K562 (cell line): ENCODE results near the gene LDB1. TPM values are rescaled to one million over a fixed set of nuclear protein-coding genes. Genes with fewer than 3 reads are reported as not detected.

Experiments
- ATAC-seq: fragments of 200-7000 bp; cut with Tn5 transposase; 3 replicates; pipeline ENCODE4 v1.9.1; 2020; ENCODE audit warnings: moderate library complexity
- BruUV-seq: library from RNA; stranded (reverse); fragments of 400-500 nt; replicated peaks from 2 replicates; lab custom pipeline; 2021; lab: Mats Ljungman, UMichigan
- CTCF ChIA-PET: fragments of 300-600 bp; formaldehyde crosslinking; extraction: SDS; loops from one replicate; lab custom pipeline; 2021; ENCODE audit warnings: low intra/inter-chr PET ratio; lab: Yijun Ruan, JAX
- POLR2A ChIA-PET: fragments of 300-600, 350-650 bp; sonication (Branson Sonifier 250); formaldehyde crosslinking; extraction: SDS; loops from one replicate; lab custom pipeline; 2021; ENCODE audit warnings: antibody characterized with exemption, inconsistent platforms; lab: Yijun Ruan, JAX
- DNase-seq, 4 experiments: peaks; one replicate each; pipeline versions ENCODE4 v3.0.0 to v3.0.0-alpha.2; 2011 to 2018; ENCODE audit warnings: low spot score in 3 of 4, mixed read lengths in 3 of 4; ENCODE audit errors: extremely low read depth in 1 of 4
- FAIRE-seq: peaks from 2 replicates; lab custom pipeline; 2011; peaks lifted over from hg19 to GRCh38; lab: Jason Lieb, UNC
- H2AFZ ChIP-seq: 2 replicates; pipeline ENCODE4 v1.6.0; 2011; ENCODE audit warnings: low read depth, low read length, control low read depth, inconsistent platforms
- H3K27ac ChIP-seq: fragments of 200-600 bp; 3 replicates; pipeline ENCODE4 v1.8.0; 2011; ENCODE audit warnings: low read depth, mild to moderate bottlenecking, control low read depth, inconsistent platforms, low read length, moderate library complexity, mixed read lengths; ENCODE audit errors: extremely low read depth
- H3K27me3 ChIP-seq, 2 experiments: fragments of 300-600 bp in 1 of 2; 2 replicates in 1 of 2; 3 replicates in 1 of 2; pipeline versions ENCODE4 v1.6.0 to v1.8.0; 2011; ENCODE audit warnings: inconsistent platforms in 2 of 2, low read length in 2 of 2, mild to moderate bottlenecking in 1 of 2, mixed read lengths in 1 of 2, moderate library complexity in 1 of 2; ENCODE audit not compliant: control insufficient read depth in 2 of 2, insufficient read depth in 2 of 2
- H3K36me3 ChIP-seq: fragments of 300-600 bp; 3 replicates; pipeline ENCODE4 v1.8.0; 2011; ENCODE audit warnings: mild to moderate bottlenecking, low read length, inconsistent platforms; ENCODE audit not compliant: control insufficient read depth, insufficient read depth
- H3K4me1 ChIP-seq, 2 experiments: fragments of 200-600 bp in 1 of 2; replicated peaks in 1 of 2; 2 replicates in 1 of 2; 3 replicates in 1 of 2; pipeline versions ENCODE4 v1.5.1 to v1.8.0; 2011; ENCODE audit warnings: inconsistent platforms in 2 of 2, low read length in 2 of 2, mild to moderate bottlenecking in 1 of 2, mixed read lengths in 1 of 2, moderate library complexity in 1 of 2; ENCODE audit not compliant: control insufficient read depth in 2 of 2, insufficient read depth in 2 of 2
- H3K4me2 ChIP-seq: 2 replicates; pipeline ENCODE4 v1.6.1; 2011; ENCODE audit warnings: low read length, control low read depth, inconsistent platforms, mixed read lengths; ENCODE audit not compliant: insufficient read depth
- H3K4me3 ChIP-seq: fragments of 200-600 bp; sonication (generic), shearing (Covaris generic); 2 replicates; pipeline ENCODE4 v1.5.1; 2016; ENCODE audit warnings: control low read depth, inconsistent platforms
- H3K79me2 ChIP-seq: fragments of 200-600 bp; 3 replicates; pipeline ENCODE4 v1.8.0; 2011; ENCODE audit warnings: low read length, inconsistent platforms; ENCODE audit not compliant: control insufficient read depth, insufficient read depth
- H3K9ac ChIP-seq, 2 experiments: 2 replicates each; pipeline versions ENCODE4 v1.6.0 to v1.6.1; 2011; ENCODE audit warnings: low read depth in 2 of 2, low read length in 2 of 2, control low read depth in 1 of 2, inconsistent platforms in 1 of 2, mild to moderate bottlenecking in 1 of 2, mixed read lengths in 1 of 2; ENCODE audit not compliant: insufficient read depth in 1 of 2
- H3K9me1 ChIP-seq: one replicate; pipeline ENCODE4 v1.6.0; 2011; ENCODE audit warnings: inconsistent platforms, mild to moderate bottlenecking, low read length, moderate library complexity; ENCODE audit not compliant: control insufficient read depth, insufficient read depth
- H3K9me3 ChIP-seq: replicated peaks from 2 replicates; pipeline ENCODE4 v1.5.1; 2011; ENCODE audit warnings: low read depth, low read length, inconsistent platforms; ENCODE audit not compliant: control insufficient read depth, insufficient read depth
- H4K20me1 ChIP-seq: replicated peaks from 2 replicates; pipeline ENCODE4 v1.6.1; 2011; ENCODE audit warnings: low read length, inconsistent platforms, mixed read lengths; ENCODE audit not compliant: control insufficient read depth, insufficient read depth
- CEBPB ChIP-seq: fragments of 450-650 bp; IDR thresholded peaks from 2 replicates; pipeline ENCODE4 v1.6.1; 2016; ENCODE audit warnings: missing genetic modification characterization, missing compliant biosample characterization
- DDX20 ChIP-seq: fragments of 450-650 bp; IDR thresholded peaks from 2 replicates; pipeline ENCODE4 v1.6.1; 2016; ENCODE audit warnings: missing genetic modification characterization, low read depth, mild to moderate bottlenecking, missing compliant biosample characterization, moderate library complexity
- FOXA1 ChIP-seq: fragments of 450-650 bp; IDR thresholded peaks from 2 replicates; pipeline ENCODE4 v1.6.1; 2016; ENCODE audit warnings: mild to moderate bottlenecking, borderline replicate concordance
- GABPB2 ChIP-seq: fragments of 250-450 bp; sonication (Bioruptor Pico); conservative IDR thresholded peaks from 2 replicates; pipeline ENCODE4 v1.5.1; 2021; ENCODE audit warnings: mild to moderate bottlenecking
- HDAC3 ChIP-seq: fragments of 450-650 bp; IDR thresholded peaks from 2 replicates; pipeline ENCODE4 v1.6.1; 2018; ENCODE audit warnings: borderline replicate concordance, mild to moderate bottlenecking, moderate library complexity; ENCODE audit not compliant: partially characterized antibody
- MAFF ChIP-seq: IDR thresholded peaks from 2 replicates; pipeline ENCODE4 v1.6.1; 2012; ENCODE audit warnings: low read length, improper control_type of control experiment
- MAFK ChIP-seq: IDR thresholded peaks from 2 replicates; pipeline ENCODE4 v1.6.1; 2011; ENCODE audit warnings: low read length, improper control_type of control experiment
- MTA2 ChIP-seq: fragments of 450-650 bp; IDR thresholded peaks from 2 replicates; pipeline ENCODE4 v1.6.1; 2016; ENCODE audit warnings: low read depth
- NCOA4 ChIP-seq: fragments of 450-650 bp; IDR thresholded peaks from 2 replicates; pipeline ENCODE4 v1.6.1; 2018; ENCODE audit warnings: mild to moderate bottlenecking; ENCODE audit not compliant: partially characterized antibody
- NFATC3 ChIP-seq: fragments of 450-650 bp; IDR thresholded peaks from 2 replicates; pipeline ENCODE4 v1.6.1; 2017; ENCODE audit warnings: mild to moderate bottlenecking
- NR2F6 ChIP-seq: fragments of 450-650 bp; formaldehyde crosslinking; IDR thresholded peaks from 2 replicates; pipeline ENCODE4 v1.4.0; 2020; ENCODE audit warnings: mild to moderate bottlenecking
- PKNOX1 ChIP-seq: fragments of 450-650 bp; IDR thresholded peaks from 2 replicates; pipeline ENCODE4 v1.6.1; 2016
- SIRT6 ChIP-seq: IDR thresholded peaks from one replicate; pipeline ENCODE4 v1.6.1; 2012; ENCODE audit warnings: low read depth, mild to moderate bottlenecking, control low read depth, inconsistent platforms, low read length, moderate library complexity
- SMARCA4 ChIP-seq: fragments of 450-650 bp; IDR thresholded peaks from 2 replicates; pipeline ENCODE4 v1.6.1; 2016
- SPI1 ChIP-seq: IDR thresholded peaks from 2 replicates; pipeline ENCODE4 v1.6.1; 2011; ENCODE audit warnings: low read depth, low read length, control low read depth, borderline replicate concordance
- ZNF766 ChIP-seq: fragments of 200-800 bp; sonication (Bioruptor generic); conservative IDR thresholded peaks from 2 replicates; pipeline ENCODE4 v1.6.1; 2016; ENCODE audit warnings: missing genetic modification characterization, missing compliant biosample characterization
- ZNF830 ChIP-seq: fragments of 250-450 bp; sonication (Bioruptor Pico); IDR thresholded peaks from 2 replicates; pipeline ENCODE4 v1.5.0; 2021; ENCODE audit warnings: mild to moderate bottlenecking
- WGBS: fragments of 100-300 bp; shearing (Covaris generic); methylation state at CpG from one replicate; pipeline ENCODE4 v1.1.6; 2016; ENCODE audit warnings: low coverage, mixed read lengths; ENCODE audit not compliant: insufficient coverage; ENCODE audit errors: missing lambda C conversion rate; 5-methylcytosine and 5-hydroxymethylcytosine counted together
- in situ Hi-C: fragments of 300-500 bp; cut with MboI; formaldehyde crosslinking; loops from 4 replicates; pipeline ENCODE4 v1.15.0; 2018; ENCODE audit warnings: inconsistent platforms, mixed read lengths
- intact Hi-C: fragments of 100-400 bp; cut with micrococcal nuclease; formaldehyde crosslinking; loops from 2 replicates; pipeline ENCODE4 v1.14.2; 2022
- polyA plus RNA-seq, 8 experiments: library from polyadenylated mRNA; depleted of rRNA in 4 of 8; stranded (reverse) in 5 of 8; unstranded in 3 of 8; fragments of >200 nt; fragmentation: Nextera tagmentation in 2 of 8; fragmentation: Illumina TruSeq in 1 of 8; extraction: Ambion mirVana in 2 of 8; extraction: Trizol in 1 of 8; gene quantifications; 2 replicates each; pipeline versions ENCODE4 v1.2.1 to v1.2.3, GENCODE V29; 2011 to 2014; ENCODE audit warnings: inconsistent platforms in 1 of 8, missing spikeins in 1 of 8
- total RNA-seq, 7 experiments: library from RNA; depleted of rRNA in 6 of 7; stranded (reverse); fragments of >200 nt in 6 of 7; fragmentation: Illumina TruSeq in 2 of 7; extraction: Trizol in 2 of 7; gene quantifications; 2 replicates each; pipeline versions ENCODE4 v1.2.1 to v1.2.3, GENCODE V29; 2011 to 2021; ENCODE audit warnings: low replicate concordance in 1 of 7
- TF ChIP-seq, protein P1 (sequence below): sonication (generic); formaldehyde crosslinking; IDR thresholded peaks from 2 replicates; pipeline ENCODE4 v1.8.0; 2023; ENCODE audit warnings: mild to moderate bottlenecking, missing genetic modification reagents
- TF ChIP-seq, protein P2 (sequence below): fragments of 250-450 bp; sonication (Bioruptor Pico); IDR thresholded peaks from 2 replicates; pipeline ENCODE4 v1.4.0; 2020

The LDB1 gene
- total and polyA plus RNA-seq, 9 of the 15 experiments (the other 6 are each of a cell fraction or from before 2014, with no cell fraction given) = 1.9 to 137 (median 105) TPM

- intact Hi-C loops (loop anchor here (10.0 kb wide), 1 partner anchor 275 kb away; the partner anchor contains the start of gene KCNIP2), in situ Hi-C loops (no loop called here)
- peak overlapping the region; percentile 91 for H3K4me2 ChIP-seq
- peak overlapping the region; percentile 83 for H3K4me3 ChIP-seq
- H2AFZ ChIP-seq = peak overlapping the region; percentile 59; the same call in 1 of the 2 replicates
- ChIA-PET CTCF (interaction anchor here (0.6 kb wide), 1 partner anchor 10 kb away, joined by 3 read pairs; no protein-coding TSS in a partner anchor), POLR2A (interaction anchor here (0.6 kb wide), 1 partner anchor 70 kb away, joined by 3 read pairs; no protein-coding TSS in a partner anchor)
- FAIRE-seq (peak; percentile 54), DNase-seq (peak; percentile 80 to 93 (median 82)), ATAC-seq (peak; percentile 37)
- H3K36me3 ChIP-seq = 0 out of 3 replicates have a peak, but pooled peaks cover 2% of the 10 kb centered on the region
- H3K27me3 ChIP-seq = no peaks in the 10 kb centered on the region
- peak overlapping the region; percentile 83 to 95 for H3K9ac ChIP-seq
- H4K20me1 ChIP-seq = no peaks in the 10 kb centered on the region
- no TSS peak for BruUV-seq
- H3K79me2 ChIP-seq = peaks cover 67% of the 10 kb centered on the region
- peaks cover 39 to 54% of the 10 kb centered on the region in 2 experiments for H3K4me1 ChIP-seq
- H3K9me3 ChIP-seq = no peaks in the 10 kb centered on the region
- WGBS = 1% methylated on average over 12 of the region's 22 CpGs
- H3K27ac ChIP-seq = peak overlapping the region; percentile 90
- H3K9me1 ChIP-seq = no peaks in the 10 kb centered on the region
- TF ChIP-seq MAFF (no peak), SPI1 (no peak), ZNF830 (CRISPR knock-in tag) (no peak), NR2F6 (CRISPR knock-in tag) (no peak), SIRT6 (no peak), FOXA1 (no peak), HDAC3 (no peak), NCOA4 (no peak), MAFK (no peak), PKNOX1 (peak; percentile 56), ZNF766 (CRISPR knock-in tag) (no peak), CEBPB (tag) (no peak), GABPB2 (no peak), DDX20 (tag) (no peak), MTA2 (no peak), NFATC3 (no peak), SMARCA4 (no peak)
- TF ChIP-seq, protein P1, sequence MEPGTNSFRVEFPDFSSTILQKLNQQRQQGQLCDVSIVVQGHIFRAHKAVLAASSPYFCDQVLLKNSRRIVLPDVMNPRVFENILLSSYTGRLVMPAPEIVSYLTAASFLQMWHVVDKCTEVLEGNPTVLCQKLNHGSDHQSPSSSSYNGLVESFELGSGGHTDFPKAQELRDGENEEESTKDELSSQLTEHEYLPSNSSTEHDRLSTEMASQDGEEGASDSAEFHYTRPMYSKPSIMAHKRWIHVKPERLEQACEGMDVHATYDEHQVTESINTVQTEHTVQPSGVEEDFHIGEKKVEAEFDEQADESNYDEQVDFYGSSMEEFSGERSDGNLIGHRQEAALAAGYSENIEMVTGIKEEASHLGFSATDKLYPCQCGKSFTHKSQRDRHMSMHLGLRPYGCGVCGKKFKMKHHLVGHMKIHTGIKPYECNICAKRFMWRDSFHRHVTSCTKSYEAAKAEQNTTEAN = no peak
- TF ChIP-seq, protein P2, sequence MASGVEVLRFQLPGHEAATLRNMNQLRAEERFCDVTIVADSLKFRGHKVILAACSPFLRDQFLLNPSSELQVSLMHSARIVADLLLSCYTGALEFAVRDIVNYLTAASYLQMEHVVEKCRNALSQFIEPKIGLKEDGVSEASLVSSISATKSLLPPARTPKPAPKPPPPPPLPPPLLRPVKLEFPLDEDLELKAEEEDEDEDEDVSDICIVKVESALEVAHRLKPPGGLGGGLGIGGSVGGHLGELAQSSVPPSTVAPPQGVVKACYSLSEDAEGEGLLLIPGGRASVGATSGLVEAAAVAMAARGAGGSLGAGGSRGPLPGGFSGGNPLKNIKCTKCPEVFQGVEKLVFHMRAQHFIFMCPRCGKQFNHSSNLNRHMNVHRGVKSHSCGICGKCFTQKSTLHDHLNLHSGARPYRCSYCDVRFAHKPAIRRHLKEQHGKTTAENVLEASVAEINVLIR (CRISPR knock-in tag) = no peak
Measured at GRCh38 chr10:102119417-102120141, 589 bp downstream of the LDB1 start.
